NCI-H1048 (cell line): Measurements from ENCODE around the gene PRDM2.
"Not testable (repeated sequence)": the region's sequence is repeated elsewhere in the genome, so short reads cannot be mapped to it uniquely, and the experiment has no call there.

ENCODE experiments used
- DNase-seq: peaks from one replicate; lab custom pipeline; 2025; lab: John Stamatoyannopoulos, UW

PRDM2 gene

DNA sequence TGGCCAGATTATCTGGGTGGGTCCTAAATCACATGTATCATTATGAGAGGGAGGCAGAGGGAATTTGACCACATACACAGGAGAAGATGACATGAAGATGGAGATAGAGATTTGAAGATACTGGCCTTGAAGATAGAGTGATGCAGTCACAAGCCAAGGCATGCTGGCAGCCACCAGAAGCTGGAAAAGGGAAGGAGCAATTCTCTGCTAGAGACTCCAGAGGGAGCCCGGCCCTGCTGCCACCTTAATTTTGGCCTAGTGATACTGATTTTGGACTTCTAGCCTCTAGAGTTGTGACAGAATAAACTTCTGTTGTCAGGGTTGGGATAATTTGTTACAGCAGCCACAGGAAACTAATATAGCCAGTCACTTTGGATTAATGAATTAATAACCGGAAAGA lies 2.2 kb upstream of the PRDM2 start:
- no peak for DNase-seq

DNA sequence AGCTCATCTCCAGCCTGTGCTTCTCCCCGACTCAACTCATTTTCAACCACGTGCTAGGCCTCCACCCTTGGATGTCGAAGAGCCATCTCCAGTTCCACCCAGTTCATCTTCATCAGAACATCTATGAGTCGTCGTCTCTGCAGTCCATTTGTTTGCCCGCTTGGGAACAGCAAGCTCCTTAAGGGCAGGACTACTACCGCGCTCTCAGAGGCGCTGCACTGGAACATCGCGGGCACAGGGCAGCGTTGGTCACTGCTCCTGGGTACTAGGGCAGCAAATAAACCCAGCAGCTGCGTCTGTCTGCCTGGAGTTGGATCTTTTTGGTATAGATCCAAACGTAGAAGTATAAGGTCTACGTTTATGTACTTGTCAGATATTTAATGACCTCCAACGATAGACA lies 478 bp upstream of the PRDM2 start:
- DNase-seq = no peak

DNA sequence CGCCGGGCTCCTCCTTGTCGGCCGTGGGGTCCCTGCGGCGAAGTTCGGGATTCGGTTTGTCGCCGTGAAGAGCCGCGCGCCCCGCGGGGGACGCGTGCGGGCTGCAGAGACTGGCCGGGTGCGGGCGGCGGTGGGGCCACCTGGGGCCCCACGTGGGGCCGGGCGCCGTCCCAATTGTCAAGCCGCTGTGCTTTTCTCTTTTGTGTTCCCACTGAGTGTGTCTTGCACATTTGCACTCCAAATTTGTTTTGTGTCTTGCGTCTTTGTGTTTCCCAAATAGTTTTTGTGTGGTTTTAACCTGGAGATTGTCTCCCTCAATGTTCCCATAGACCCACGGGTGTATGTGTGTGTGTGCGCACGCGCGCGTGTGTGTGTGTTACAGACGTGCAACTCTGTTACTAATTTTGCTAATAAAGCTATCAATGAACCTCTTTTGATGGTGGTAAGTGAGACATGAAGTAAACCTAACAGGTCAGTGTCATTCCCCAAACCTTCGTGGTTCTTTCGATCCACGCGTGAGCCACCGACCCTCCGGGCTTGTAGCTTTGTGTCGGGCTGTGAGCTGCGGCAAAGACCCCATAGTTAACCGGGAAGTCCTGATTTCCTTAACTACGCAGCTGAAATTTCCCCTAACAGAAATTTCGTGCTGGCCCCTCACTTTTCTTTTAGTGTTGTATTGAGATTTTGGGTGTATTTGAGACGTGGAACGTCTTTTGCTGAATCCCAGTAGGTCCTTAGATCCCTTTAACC lies 708 bp downstream of the PRDM2 start:
- DNase-seq = no peak

DNA sequence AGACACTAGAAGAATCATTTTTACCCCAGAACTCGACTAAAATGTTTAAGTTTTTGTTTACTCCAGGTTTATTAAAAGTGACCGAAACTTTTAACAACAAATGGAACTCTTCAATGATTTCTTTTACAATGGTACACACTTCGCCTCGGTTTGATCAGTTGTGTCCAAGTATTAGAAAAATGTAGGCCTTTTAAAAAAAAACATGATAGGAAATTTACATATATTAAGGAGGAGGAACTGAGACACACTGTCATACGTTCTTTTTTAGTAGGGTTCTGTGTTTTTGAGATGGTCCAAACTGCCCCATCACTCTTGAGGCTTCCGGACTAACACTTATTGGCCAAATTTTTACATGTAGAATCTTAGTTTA lies 1.3 kb downstream of the PRDM2 start:
- no peak for DNase-seq

DNA sequence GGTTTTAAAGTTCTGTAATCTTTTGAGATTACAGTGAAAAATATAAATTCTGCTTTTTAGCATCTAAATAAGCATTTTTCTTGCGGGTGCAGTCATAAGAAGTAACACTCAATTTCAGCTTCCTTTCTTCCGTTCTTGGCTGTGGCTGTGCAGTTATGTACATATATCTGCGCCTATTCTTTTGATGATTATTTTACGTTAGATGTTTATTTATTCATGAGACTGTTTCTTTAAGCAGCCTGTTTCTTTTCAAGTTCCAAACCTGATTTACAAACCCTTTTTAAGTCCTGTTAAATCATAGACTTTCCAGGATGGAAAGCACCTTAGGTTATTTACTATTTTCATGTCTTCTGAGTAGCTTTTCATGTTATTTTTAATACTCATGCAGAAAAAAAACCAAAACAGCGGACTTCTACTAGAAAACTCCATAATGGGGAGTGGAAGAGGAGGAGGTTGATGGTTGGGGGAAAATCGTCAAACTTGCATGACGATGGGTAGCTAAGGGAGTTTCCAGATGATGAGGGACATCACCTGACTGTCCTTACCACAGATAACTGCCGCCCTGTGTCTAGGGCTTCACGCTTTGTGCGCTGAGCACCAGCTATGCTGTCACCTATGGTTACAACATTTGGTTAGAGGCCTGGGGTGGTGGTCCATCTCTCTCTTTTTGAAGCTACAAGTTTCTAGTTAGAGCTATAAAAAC lies 2.6 kb downstream of the PRDM2 start:
- DNase-seq = no peak

DNA sequence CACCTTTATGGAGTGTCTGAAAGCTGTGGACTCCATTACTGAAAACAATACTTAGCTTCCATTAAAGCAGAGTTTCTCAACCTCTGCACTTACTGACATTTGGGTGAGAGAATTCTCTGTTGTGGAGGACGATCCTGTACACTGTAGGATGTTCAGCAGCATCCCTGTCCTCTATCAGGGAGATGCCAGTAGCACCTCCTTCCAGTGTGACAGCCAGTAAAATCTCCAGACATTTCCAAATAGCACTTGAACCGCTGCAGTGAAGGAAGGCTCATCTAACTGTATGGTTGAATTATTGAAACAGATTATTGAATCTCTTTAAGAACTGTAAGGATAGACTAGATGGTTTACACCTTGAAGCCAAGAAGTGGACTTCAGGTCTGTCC lies 3.1 kb downstream of the PRDM2 start:
- DNase-seq = no peak

DNA sequence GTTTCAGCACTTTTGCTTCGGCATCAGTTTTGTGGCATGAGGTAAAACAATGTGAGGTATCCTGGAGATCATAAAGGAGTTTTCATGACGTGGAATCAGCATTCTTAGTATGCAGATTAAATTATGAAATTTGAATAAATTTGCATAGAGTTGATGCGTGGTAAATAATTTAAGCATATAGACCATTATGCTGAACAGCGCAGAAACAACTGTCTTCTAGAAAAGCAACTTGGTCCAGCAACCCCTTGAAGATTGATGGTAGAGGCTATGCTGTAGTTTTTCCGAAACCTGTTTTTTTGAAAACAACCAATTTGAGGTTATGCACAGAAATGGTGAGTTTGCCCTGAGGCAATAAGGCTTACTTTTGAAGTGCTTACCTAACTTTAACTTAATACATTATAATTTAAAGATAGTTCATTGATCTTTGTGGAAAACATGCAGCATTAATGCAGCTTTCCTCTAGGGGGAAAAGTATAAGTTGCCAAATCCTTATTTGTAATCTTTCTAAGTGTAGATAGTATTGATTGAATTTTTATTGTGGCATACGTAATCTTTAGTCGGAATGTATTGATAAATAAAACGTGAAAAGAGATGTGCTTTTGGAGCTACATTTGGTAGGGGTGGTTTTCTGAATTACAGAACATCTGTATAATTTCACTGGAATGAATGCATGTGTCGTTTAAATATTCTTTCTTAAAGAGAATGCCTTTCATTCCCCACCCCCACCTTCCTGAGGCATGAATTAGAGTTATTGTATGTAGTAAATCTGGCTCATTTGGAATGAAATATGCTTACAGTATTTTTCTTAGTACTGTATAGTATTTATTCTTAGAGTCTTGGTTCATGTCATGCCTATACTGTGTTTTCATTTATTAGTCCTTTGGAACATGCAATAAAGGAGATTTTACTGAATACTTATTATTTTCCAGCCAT lies 3.8 kb downstream of the PRDM2 start:
- DNase-seq = no peak

DNA sequence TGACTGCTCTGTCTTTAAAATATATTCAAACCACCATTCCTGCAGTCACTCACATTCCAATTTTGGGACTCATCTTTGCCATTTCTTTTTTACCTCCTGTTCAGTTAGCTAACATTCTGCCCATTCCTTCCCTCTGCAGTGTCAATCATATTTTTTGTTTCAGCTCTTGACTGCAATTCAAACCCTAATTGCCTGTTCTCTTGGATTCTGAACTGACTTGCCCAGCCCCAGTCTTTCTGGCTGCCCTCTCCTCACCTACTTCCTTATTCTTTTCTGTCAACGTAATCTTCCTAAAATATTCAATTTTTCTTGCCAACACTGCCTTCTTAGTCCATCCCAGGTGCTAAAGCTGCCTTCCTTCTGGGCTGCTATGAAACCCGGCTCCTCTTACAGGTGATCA lies 6.1 kb downstream of the PRDM2 start:
- DNase-seq = no peak

DNA sequence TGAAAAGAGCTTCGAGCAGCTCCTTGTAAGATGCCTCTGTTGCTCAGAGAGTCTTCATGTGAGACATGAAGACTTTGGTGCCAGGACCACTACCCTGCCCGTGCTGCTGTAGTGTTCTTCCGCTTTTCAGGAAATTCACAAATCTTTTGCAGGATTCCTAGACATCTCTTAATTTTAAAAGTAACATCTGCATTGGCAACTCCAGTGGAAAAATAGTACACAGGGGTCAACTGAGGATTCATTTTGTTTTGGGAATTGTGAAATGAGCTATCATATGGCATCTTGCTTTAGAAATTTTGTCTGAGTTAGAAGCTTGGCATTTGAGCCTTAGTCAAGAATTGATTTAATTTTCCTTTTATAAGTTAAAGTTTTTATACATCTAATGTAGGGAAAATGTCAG lies 7.2 kb downstream of the PRDM2 start:
- no peak for DNase-seq

DNA sequence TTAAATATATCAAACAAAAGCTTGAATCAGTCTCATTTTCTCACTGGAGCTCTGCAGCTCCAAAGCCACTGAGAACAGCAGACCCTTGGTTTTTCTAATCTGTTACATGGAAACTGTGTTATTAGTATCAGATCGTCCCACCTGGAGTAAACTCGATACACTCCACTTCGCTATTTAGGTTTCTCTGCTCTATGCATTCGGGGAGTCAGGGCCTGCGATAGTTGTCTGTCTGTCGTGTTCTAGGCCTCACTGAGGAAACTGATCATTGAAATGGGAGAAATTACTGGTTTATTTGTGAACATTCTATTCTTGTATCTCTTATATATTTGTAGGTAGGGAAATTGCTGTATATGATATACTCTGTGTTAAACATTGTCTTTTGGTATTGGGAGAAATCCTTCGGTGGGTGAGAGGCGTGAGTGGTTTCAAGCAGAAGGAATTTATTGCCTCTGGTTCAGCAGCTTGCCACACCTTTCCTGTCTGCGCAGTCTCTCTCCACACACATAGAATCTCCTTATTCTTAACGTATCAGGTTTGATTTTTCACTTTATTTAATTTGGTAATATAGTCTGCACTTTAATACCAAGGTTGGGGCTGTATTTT lies 8.5 kb downstream of the PRDM2 start:
- DNase-seq = no peak

DNA sequence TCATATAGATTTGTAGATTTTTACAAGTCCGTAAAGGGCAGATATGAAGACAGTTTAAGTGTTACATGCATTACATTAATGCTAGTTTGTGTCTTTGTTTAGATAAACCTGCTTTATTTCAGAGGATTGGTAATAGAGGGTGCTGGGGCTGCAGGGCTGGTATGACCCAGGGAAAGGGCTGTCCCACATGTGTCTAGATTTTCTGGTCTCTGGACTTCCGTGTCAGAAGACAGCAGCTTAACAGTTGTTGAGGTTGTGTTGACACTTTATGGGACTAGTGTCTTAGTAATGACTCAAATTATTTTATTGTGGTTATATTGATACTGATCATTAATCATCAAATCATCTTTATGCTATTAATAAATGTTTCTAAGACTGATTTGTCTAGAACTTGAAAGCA lies 10.1 kb downstream of the PRDM2 start:
- no peak for DNase-seq

DNA sequence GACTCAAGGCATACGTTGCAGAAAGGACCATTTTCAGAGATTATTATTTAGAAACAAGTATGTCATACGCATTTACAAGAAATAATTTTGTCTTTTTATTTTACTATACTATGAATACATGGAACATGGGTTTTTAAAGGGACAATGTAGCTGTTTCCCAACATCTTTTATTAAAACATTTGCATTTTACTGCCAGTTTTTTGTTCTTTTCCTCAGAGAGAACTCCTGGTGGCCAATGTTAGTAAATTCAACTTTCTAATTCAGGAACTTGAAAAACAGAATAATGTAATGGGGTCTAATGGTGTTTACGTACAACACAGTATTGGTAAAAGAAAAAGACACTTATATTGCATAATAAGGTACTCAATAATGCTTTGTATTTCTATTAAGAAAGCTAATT lies 14.9 kb downstream of the PRDM2 start:
- DNase-seq = no peak

DNA sequence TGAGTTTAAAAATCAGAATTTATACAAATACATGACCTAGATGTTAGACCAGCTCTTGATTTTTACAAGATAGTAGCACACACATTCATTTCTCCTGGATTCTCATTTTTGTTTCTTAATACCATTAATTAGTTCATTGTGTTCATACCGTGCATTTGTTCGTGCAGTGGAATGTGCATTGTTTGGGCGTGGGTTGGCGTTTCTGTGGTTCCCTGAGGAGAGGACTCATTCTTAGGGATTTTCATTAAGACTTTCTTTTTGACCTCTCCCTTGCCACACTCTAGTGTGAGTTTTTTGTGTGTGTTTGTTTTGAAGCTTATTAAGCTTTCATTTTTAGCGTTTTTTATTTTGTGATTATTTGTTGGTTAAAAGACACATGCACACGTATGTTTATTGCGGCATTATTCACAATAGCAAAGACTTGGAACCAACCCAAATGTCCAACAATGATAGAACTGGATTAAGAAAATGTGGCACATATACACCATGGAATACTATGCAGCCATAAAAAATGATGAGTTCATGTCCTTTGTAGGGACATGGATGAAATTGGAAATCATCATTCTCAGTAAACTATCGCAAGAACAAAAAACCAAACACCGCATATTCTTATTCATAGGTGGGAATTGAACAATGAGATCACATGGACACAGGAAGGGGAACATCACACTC lies 15.8 kb downstream of the PRDM2 start:
- DNase-seq = not testable (repeated sequence)

DNA sequence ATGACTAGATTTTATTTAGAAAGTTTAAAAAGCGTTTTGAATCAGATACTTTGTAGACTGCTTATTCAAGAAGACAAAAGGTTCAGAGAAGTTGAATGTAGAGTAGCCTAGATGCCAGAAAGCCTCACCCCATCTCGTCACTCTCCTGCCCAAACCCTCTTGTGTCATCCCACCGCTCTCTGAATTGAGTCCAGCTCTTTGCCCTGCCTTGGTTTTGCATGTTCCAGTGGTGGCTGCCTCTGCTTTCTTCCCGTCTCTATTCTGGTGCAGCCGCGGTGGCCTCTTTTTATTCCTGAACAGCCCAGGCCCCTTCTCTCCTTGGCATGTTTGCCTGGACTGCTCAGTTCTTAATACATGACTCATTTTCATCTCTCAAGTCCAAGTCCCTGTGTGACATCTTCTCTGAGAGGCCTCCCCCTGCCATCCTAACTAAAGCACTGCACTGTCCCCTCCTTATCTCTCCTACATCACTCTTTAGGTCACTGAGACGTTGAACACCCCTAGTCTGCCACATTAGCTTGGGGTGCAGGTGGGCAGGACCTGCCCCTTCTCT lies 22.9 kb downstream of the PRDM2 start:
- DNase-seq = no peak

DNA sequence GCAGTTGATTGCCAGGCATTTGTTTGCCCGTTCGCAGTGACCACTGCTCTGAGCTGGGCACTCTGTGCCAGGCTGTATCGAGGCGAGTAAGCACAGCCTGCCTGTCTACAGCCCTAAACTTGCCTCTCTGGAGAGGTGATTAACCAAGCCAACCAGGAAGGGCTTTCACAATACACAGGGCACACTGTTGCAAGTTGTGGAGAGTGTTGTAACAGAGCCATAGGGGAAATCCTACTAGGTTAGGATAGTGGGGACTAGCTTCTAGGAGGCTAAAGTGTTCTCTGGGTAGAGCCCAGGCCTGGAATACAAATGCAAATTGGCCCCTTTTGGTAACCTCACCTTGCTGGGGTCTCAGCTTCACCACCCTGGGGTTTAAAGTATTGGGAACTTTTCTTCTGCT lies 23.8 kb downstream of the PRDM2 start:
- no peak for DNase-seq

DNA sequence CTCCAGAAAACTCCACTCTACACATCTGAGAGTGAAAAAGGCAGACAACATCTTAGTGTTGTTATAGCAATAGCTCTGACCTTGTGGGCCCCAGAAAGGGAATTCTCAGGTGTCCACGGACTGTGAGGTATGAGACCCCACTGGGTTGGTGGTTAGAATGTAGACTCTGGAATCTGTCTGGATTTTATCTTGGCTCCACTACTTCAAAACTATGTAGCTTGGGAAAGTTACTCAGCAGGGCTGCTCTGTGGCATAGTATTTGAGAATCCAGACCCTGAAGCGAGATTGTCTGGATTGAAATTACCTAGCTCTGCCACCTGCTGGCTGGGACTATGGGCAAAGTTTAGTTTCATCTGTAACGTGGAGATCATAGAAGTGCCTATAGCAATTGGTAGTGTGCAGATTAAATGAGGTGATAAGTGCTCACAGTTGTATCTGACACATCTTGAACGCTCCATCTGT lies 25.8 kb downstream of the PRDM2 start:
- DNase-seq = no peak

DNA sequence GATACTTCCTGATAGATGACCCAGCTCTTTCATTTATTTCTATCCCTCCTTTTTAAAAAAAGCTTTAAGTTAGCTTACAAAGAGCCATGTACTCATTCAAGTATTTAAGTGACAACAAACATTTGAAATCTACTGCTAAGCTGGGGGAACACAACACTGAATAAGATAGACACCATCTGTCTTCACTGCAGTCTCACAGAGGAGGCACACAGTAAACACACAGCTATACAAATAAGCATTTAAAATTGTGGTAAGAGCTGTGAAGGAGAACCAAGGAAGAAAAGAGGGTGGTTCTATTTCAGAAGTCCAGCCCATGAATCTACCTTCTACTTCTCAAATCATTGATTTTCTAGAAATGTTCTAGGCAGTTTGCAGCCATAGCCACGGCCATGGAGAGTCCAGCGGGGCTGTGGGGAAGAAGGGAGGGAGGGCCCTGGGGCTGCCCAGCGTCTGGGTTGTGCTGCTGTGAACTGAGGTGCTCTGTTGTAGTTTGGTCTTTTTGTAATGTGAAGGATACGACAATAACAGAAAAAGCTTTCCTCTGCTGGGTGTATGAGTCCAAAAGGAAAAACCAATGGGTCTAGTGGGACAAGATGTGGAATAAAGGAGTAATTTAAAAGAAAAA lies 28.2 kb downstream of the PRDM2 start:
- DNase-seq = no peak

DNA sequence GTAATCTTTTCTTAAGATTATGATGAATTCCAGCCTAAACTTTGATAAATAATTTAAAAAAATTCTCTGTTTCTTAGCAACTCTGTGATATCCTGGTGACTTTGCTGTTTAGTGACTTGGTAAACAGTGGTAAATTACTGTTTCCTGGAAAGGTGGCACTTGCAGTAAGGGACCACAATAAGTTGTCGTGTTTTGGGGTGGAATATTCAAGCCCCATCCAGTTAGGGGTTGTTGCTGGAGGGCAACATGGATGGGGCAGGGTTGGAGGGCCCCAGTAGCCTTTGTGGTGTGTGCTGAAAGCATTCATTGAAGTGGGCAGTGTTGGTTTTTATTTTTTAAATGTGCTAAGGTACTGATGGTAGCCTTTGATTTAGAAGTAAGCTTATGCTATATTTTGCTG lies 30.3 kb downstream of the PRDM2 start:
- no peak for DNase-seq

DNA sequence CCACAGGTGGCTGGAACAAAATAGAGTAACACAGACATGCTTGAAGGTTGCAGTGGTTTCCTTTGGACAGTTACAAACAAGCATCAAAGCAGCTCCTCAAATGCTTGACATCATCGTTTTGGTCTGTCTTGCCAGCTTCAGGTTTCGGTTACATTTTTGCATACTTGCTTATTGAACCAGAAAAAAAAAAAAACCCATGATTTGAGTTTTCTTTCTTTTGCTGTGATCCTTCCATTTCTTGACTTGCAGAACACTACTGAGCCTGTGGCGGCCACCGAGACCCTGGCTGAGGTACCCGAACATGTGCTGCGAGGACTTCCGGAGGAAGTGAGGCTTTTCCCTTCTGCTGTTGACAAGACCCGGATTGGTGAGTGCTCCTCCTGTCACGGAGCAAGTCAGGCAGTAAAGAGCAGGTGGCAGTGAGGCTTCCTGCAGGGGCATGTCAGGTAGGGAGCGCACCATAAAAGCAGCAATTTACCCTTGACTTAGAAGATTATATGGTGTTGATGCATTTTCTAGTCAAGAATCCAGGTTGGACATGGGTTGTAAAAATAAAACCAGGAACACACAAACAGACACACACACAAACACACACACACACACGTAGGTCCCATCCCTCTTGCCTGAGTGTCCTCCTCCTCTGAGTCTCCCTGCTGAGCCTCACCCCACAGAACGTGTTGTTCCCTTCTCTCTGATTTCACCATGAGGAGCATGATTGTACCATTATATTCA lies 30.9 kb downstream of the PRDM2 start:
- no peak for DNase-seq

DNA sequence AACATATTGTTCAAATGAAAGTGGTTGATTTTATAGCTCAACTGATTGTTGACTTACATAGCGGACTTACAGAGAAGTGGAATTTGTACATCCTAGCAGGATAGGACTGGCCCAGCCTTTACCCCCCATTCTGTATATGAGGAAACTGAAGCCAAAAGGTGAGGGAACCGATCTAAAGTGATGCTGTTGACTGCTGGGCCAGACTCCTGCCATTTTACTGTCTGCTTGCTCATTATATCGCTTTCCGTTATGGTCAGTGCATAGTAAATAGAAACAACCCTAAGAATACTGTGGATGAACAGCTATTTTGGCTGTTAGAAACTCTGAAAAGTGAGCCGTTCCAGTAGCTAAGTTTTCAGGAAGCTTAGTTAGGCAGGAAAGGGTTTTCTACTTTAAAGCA lies 31.9 kb downstream of the PRDM2 start:
- DNase-seq = no peak
